HepG2 (cell line): Measurements from ENCODE around the gene NELFB. TPM values are rescaled to one million over a fixed set of nuclear protein-coding genes. Genes with fewer than 3 reads are reported as not detected.

Experiments used
- ATAD3A ChIP-seq: sonication (generic); formaldehyde crosslinking; IDR thresholded peaks from 2 replicates; pipeline ENCODE4 v1.4.0; 2020; ENCODE audit warnings: missing genetic modification reagents
- BCL6 ChIP-seq: IDR thresholded peaks from 2 replicates; pipeline ENCODE4 v1.6.1; 2016; ENCODE audit warnings: missing genetic modification reagents, missing compliant biosample characterization
- EHMT2 ChIP-seq: fragments of 200-600 bp; sonication (generic); IDR thresholded peaks from 2 replicates; pipeline ENCODE4 v1.7.0; 2017; ENCODE audit warnings: antibody characterized with exemption, low read depth, low read length, borderline replicate concordance
- FOSL2 ChIP-seq: sonication (generic); formaldehyde crosslinking; IDR thresholded peaks from 2 replicates; pipeline ENCODE4 v1.4.0; 2020; ENCODE audit warnings: missing genetic modification reagents
- FOXA1 ChIP-seq, 2 experiments: fragments of 450-650 bp in 1 of 2; sonication (generic) in 1 of 2; formaldehyde crosslinking in 1 of 2; IDR thresholded peaks; 2 replicates each; pipeline versions ENCODE4 v1.4.0 to v1.6.1; 2016 to 2020; ENCODE audit warnings: missing genetic modification reagents in 1 of 2
- FOXM1 ChIP-seq: sonication (generic); formaldehyde crosslinking; IDR thresholded peaks from 2 replicates; pipeline ENCODE4 v1.5.0; 2020; ENCODE audit warnings: missing genetic modification reagents
- FOXP1 ChIP-seq, 2 experiments: fragments of 450-650 bp in 1 of 2; IDR thresholded peaks; 2 replicates each; pipeline ENCODE4 v1.6.1; 2017 to 2018; ENCODE audit warnings: antibody characterized with exemption in 1 of 2
- NR2C2 ChIP-seq: sonication (generic); formaldehyde crosslinking; IDR thresholded peaks from 2 replicates; pipeline ENCODE4 v1.4.0; 2020; ENCODE audit warnings: missing genetic modification reagents, mild to moderate bottlenecking, moderate library complexity, borderline replicate concordance
- THAP11 ChIP-seq: IDR thresholded peaks from 2 replicates; pipeline ENCODE4 v1.6.1; 2016; ENCODE audit warnings: missing biosample characterization, missing genetic modification reagents
- ZNF383 ChIP-seq: sonication (generic); formaldehyde crosslinking; IDR thresholded peaks from 2 replicates; pipeline ENCODE4 v1.4.0; 2020; ENCODE audit warnings: missing genetic modification reagents, mild to moderate bottlenecking, borderline replicate concordance
- ZNF816 ChIP-seq: sonication (generic); formaldehyde crosslinking; IDR thresholded peaks from 2 replicates; pipeline ENCODE4 v1.8.0; 2022; ENCODE audit warnings: missing genetic modification reagents, mild to moderate bottlenecking, borderline replicate concordance
- polyA plus RNA-seq, 8 experiments: library from polyadenylated mRNA; depleted of rRNA in 3 of 8; stranded (reverse) in 7 of 8; unstranded in 1 of 8; fragments of >200 nt; fragmentation: Illumina TruSeq in 4 of 8; extraction: Trizol in 4 of 8; gene quantifications; 2 replicates each; pipeline versions ENCODE4 v1.2.1 to v1.2.3, GENCODE V29; 2011 to 2016; ENCODE audit warnings: low read depth in 4 of 8, missing spikeins in 1 of 8, mixed read lengths in 1 of 8; ENCODE audit not compliant: insufficient read depth in 1 of 8
- total RNA-seq, 5 experiments: library from RNA; depleted of rRNA; stranded (reverse); fragments of >200 nt; fragmentation: Illumina TruSeq; extraction: Trizol; gene quantifications; 2 replicates each; pipeline ENCODE4 v1.2.3, GENCODE V29; 2016; ENCODE audit warnings: low read depth in 1 of 5
- TF ChIP-seq, protein P1 (sequence below): sonication (generic); formaldehyde crosslinking; IDR thresholded peaks from 2 replicates; pipeline ENCODE4 v1.4.0; 2020; ENCODE audit warnings: missing genetic modification reagents, borderline replicate concordance
- TF ChIP-seq, protein P2 (sequence below): sonication (generic); formaldehyde crosslinking; IDR thresholded peaks from 2 replicates; pipeline ENCODE4 v1.8.1; 2023; ENCODE audit warnings: mild to moderate bottlenecking, moderate library complexity, missing genetic modification reagents
- TF ChIP-seq, protein P3 (sequence below), 2 experiments: IDR thresholded peaks; 2 replicates each; pipeline ENCODE4 v1.6.1; 2011 to 2012; ENCODE audit warnings: low read length in 2 of 2, borderline replicate concordance in 1 of 2, low read depth in 1 of 2, mild to moderate bottlenecking in 1 of 2, moderate library complexity in 1 of 2
- TF ChIP-seq, protein P4 (sequence below): sonication (generic); formaldehyde crosslinking; IDR thresholded peaks from 2 replicates; pipeline ENCODE4 v1.4.0; 2020; ENCODE audit warnings: mild to moderate bottlenecking, missing genetic modification reagents, borderline replicate concordance

The NELFB gene
- total and polyA plus RNA-seq, 2 of the 13 experiments (the other 11 are each of a cell fraction or from before 2014, with no cell fraction given) = 26.5 to 45.8 TPM

DNA sequence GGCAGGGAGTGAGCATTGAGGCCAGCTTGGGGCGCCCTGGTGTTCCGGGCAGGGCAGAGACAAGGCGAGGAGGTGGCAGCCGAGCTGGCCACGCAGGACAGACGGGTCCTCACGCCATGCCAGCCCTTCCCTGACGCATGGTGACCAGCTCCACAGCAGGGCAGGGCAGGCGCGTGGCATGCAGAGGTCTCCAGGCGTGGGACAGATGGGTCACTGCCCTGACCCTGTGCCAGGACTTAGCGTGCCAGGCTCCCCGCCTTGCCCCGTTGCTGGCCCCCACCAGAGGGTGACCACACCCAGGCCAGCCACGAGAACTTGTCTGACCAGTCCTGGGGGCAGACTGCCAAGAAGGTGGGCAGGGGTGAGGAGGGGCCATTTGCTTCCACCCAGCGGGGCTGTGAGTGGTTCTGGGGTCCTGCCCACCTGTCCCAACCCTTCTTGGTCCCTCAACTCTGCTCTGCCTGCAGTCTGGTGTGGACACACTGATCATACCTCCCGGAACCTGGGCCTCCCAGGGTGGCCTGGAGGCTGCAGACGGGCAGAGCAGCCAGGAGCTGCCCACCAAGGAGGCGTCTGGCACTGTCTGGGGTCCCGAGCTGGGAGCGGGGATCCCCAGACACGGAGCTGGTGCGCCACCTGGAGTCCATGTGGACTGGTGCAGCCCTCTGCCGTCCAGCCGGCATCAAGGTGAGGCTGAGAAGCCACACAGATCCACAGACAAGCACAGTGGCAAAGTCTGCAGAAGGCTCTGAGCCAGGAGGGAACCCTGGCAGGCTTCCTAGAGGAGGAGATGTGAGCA, 27.9 kb upstream of the NELFB start, which contains the start of gene RNF224 (continued):
- no peak for TF ChIP-seq ATAD3A
- no peak for TF ChIP-seq EHMT2
- TF ChIP-seq FOSL2 (CRISPR knock-in tag) = peak; percentile 10
- TF ChIP-seq FOXM1 (CRISPR knock-in tag) = no peak
- TF ChIP-seq FOXP1 (IDR thresholded peaks at IDR 0.05) = no peak
- no peak for TF ChIP-seq FOXP1 (CRISPR knock-in tag; IDR thresholded peaks at IDR 0.05)
- TF ChIP-seq BCL6 (CRISPR knock-in tag) = no peak
- TF ChIP-seq, protein P1, sequence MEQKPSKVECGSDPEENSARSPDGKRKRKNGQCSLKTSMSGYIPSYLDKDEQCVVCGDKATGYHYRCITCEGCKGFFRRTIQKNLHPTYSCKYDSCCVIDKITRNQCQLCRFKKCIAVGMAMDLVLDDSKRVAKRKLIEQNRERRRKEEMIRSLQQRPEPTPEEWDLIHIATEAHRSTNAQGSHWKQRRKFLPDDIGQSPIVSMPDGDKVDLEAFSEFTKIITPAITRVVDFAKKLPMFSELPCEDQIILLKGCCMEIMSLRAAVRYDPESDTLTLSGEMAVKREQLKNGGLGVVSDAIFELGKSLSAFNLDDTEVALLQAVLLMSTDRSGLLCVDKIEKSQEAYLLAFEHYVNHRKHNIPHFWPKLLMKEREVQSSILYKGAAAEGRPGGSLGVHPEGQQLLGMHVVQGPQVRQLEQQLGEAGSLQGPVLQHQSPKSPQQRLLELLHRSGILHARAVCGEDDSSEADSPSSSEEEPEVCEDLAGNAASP (CRISPR knock-in tag) = no peak
- no peak for TF ChIP-seq ZNF816 (CRISPR knock-in tag)
- TF ChIP-seq, protein P2, sequence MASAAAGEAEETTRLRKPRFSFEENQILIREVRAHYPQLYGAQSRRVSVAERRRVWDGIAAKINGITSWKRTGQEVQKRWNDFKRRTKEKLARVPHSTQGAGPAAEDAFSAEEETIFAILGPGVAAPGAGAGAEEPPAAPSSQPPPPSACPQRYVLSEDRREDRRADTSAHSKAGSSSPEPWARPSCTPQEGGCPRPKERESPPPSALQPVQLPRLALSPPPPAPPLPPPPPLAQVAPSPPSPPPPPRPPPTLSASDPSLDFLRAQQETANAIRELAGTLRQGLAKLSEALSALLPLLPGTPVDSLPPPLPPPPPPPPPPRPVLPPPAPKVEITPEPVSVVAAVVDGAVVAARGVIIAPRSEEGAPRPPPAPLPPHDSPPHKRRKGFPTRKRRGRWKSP (CRISPR knock-in tag) = no peak
- TF ChIP-seq, protein P3, sequence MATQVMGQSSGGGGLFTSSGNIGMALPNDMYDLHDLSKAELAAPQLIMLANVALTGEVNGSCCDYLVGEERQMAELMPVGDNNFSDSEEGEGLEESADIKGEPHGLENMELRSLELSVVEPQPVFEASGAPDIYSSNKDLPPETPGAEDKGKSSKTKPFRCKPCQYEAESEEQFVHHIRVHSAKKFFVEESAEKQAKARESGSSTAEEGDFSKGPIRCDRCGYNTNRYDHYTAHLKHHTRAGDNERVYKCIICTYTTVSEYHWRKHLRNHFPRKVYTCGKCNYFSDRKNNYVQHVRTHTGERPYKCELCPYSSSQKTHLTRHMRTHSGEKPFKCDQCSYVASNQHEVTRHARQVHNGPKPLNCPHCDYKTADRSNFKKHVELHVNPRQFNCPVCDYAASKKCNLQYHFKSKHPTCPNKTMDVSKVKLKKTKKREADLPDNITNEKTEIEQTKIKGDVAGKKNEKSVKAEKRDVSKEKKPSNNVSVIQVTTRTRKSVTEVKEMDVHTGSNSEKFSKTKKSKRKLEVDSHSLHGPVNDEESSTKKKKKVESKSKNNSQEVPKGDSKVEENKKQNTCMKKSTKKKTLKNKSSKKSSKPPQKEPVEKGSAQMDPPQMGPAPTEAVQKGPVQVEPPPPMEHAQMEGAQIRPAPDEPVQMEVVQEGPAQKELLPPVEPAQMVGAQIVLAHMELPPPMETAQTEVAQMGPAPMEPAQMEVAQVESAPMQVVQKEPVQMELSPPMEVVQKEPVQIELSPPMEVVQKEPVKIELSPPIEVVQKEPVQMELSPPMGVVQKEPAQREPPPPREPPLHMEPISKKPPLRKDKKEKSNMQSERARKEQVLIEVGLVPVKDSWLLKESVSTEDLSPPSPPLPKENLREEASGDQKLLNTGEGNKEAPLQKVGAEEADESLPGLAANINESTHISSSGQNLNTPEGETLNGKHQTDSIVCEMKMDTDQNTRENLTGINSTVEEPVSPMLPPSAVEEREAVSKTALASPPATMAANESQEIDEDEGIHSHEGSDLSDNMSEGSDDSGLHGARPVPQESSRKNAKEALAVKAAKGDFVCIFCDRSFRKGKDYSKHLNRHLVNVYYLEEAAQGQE (IDR thresholded peaks at IDR 0.05; ENCODE audit: borderline replicate concordance in 1 of 2, low read depth in 1 of 2, low read length in 2 of 2) = no peak
- peak; percentile 43; the same call in 1 of the 2 replicates for TF ChIP-seq THAP11
- TF ChIP-seq FOXA1 (IDR thresholded peaks at IDR 0.05) = no peak
- no peak for TF ChIP-seq FOXA1 (CRISPR knock-in tag; IDR thresholded peaks at IDR 0.05)
- no peak for TF ChIP-seq ZNF383 (CRISPR knock-in tag)
- TF ChIP-seq, protein P4, sequence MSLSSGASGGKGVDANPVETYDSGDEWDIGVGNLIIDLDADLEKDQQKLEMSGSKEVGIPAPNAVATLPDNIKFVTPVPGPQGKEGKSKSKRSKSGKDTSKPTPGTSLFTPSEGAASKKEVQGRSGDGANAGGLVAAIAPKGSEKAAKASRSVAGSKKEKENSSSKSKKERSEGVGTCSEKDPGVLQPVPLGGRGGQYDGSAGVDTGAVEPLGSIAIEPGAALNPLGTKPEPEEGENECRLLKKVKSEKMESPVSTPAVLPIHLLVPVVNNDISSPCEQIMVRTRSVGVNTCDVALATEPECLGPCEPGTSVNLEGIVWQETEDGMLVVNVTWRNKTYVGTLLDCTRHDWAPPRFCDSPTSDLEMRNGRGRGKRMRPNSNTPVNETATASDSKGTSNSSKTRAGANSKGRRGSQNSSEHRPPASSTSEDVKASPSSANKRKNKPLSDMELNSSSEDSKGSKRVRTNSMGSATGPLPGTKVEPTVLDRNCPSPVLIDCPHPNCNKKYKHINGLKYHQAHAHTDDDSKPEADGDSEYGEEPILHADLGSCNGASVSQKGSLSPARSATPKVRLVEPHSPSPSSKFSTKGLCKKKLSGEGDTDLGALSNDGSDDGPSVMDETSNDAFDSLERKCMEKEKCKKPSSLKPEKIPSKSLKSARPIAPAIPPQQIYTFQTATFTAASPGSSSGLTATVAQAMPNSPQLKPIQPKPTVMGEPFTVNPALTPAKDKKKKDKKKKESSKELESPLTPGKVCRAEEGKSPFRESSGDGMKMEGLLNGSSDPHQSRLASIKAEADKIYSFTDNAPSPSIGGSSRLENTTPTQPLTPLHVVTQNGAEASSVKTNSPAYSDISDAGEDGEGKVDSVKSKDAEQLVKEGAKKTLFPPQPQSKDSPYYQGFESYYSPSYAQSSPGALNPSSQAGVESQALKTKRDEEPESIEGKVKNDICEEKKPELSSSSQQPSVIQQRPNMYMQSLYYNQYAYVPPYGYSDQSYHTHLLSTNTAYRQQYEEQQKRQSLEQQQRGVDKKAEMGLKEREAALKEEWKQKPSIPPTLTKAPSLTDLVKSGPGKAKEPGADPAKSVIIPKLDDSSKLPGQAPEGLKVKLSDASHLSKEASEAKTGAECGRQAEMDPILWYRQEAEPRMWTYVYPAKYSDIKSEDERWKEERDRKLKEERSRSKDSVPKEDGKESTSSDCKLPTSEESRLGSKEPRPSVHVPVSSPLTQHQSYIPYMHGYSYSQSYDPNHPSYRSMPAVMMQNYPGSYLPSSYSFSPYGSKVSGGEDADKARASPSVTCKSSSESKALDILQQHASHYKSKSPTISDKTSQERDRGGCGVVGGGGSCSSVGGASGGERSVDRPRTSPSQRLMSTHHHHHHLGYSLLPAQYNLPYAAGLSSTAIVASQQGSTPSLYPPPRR (CRISPR knock-in tag) = no peak
- no peak for TF ChIP-seq NR2C2 (CRISPR knock-in tag)
